Tibial nerve (tissue), 4 donors: Measurements from ENCODE around the gene MED22. TPM values are rescaled to one million over a fixed set of nuclear protein-coding genes. Genes with fewer than 3 reads are reported as not detected.

Experiments used
- DNase-seq, 2 donors: peaks; one replicate each; pipeline ENCODE4 v3.0.0-alpha.2; 2019; ENCODE audit warnings: low spot score in 2 of 2
- H3K27ac ChIP-seq, 4 donors: fragments of 200-600 bp; sonication (generic) in 3 of 4; one replicate each; pipeline ENCODE4 v1.5.1; 2017 to 2019; ENCODE audit warnings: mild to moderate bottlenecking in 1 of 4
- H3K27me3 ChIP-seq, 2 donors: fragments of 200-600 bp; sonication (generic) in 1 of 2; one replicate each; pipeline versions ENCODE4 v1.5.1 to v1.6.0; 2017 to 2019
- H3K36me3 ChIP-seq, 3 donors: fragments of 200-600 bp; sonication (generic); one replicate each; pipeline ENCODE4 v1.5.1; 2018 to 2019
- H3K4me1 ChIP-seq, 4 donors: fragments of 200-600 bp; sonication (generic) in 3 of 4; one replicate each; pipeline ENCODE4 v1.5.1; 2017 to 2019
- H3K4me3 ChIP-seq, 4 donors: fragments of 200-600 bp; sonication (generic) in 3 of 4; one replicate each; pipeline ENCODE4 v1.5.1; 2017 to 2019; ENCODE audit warnings: mild to moderate bottlenecking in 1 of 4, moderate library complexity in 1 of 4
- H3K9me3 ChIP-seq, 4 donors: fragments of 200-600 bp; sonication (generic) in 3 of 4; one replicate each; pipeline ENCODE4 v1.5.1; 2017 to 2019
- EP300 ChIP-seq, 2 donors: sonication (generic); formaldehyde crosslinking; IDR thresholded peaks; one replicate each; pipeline ENCODE4 v1.6.1; 2017; ENCODE audit warnings: antibody characterized with exemption in 2 of 2, mild to moderate bottlenecking in 1 of 2
- POLR2A ChIP-seq, 2 donors: fragments of 450-650 bp; IDR thresholded peaks; one replicate each; pipeline ENCODE4 v1.6.1; 2017; ENCODE audit warnings: antibody characterized with exemption in 2 of 2, mild to moderate bottlenecking in 2 of 2, moderate library complexity in 2 of 2
- WGBS, 2 donors: methylation state at CpG; one replicate each; pipeline ENCODE4 v1.1.5; 2018; 5-methylcytosine and 5-hydroxymethylcytosine counted together
- total RNA-seq, 4 donors: library from RNA; depleted of rRNA; stranded (reverse); fragments of >200 nt; gene quantifications; one replicate each; pipeline ENCODE4 v1.1.0, GENCODE V29; 2016
- TF ChIP-seq, protein P1 (sequence below), 5 experiments: fragments of 200-600 bp in 3 of 5; fragments of 450-650 bp in 2 of 5; sonication (generic) in 3 of 5; IDR thresholded peaks; one replicate each; pipeline ENCODE4 v1.5.1; 2016 to 2019; ENCODE audit warnings: antibody characterized with exemption in 5 of 5, mild to moderate bottlenecking in 3 of 5, moderate library complexity in 2 of 5

The MED22 gene
- total RNA-seq, 4 donors from 2014 or later = 29.3 to 63.6 (median 39.2) TPM

DNA sequence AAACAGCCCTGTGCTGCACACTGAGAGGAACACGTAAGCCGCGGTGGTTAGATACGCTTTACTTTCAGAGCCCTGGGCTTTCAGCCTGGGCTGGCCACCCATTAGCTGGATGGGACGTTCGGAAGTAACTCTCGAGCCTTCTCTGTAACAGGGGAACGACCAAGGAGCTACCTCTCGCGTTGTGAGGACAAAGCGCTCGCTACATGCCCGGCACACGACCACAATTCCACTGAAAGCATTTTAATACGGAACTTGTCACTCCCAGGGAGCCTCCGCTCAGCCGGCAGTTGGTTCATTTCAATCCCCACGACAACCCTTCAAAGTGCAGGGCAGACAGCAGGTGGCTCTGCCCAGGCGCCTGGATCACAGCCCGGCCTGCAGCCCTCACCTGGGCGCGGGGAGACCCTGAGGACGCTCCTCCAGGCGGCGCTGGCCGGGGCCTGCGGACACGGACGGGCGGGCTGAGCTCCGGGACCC is 8.0 kb upstream of the MED22 start:
- no peaks in the 10 kb centered on the region for H3K27me3 ChIP-seq
- WGBS, 2 donors = 1% methylated on average over 17 of the region's 31 CpGs
- DNase-seq = no peak
- H3K4me1 ChIP-seq = peaks cover 0 to 59% (median 22%) of the 10 kb centered on the region in 4 donors
- H3K36me3 ChIP-seq = peaks cover 0 to 64% (median 9%) of the 10 kb centered on the region in 3 donors
- TF ChIP-seq EP300 (IDR thresholded peaks at IDR 0.05) = no peak
- TF ChIP-seq, protein P1, sequence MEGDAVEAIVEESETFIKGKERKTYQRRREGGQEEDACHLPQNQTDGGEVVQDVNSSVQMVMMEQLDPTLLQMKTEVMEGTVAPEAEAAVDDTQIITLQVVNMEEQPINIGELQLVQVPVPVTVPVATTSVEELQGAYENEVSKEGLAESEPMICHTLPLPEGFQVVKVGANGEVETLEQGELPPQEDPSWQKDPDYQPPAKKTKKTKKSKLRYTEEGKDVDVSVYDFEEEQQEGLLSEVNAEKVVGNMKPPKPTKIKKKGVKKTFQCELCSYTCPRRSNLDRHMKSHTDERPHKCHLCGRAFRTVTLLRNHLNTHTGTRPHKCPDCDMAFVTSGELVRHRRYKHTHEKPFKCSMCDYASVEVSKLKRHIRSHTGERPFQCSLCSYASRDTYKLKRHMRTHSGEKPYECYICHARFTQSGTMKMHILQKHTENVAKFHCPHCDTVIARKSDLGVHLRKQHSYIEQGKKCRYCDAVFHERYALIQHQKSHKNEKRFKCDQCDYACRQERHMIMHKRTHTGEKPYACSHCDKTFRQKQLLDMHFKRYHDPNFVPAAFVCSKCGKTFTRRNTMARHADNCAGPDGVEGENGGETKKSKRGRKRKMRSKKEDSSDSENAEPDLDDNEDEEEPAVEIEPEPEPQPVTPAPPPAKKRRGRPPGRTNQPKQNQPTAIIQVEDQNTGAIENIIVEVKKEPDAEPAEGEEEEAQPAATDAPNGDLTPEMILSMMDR (IDR thresholded peaks at IDR 0.05) = no peak
- TF ChIP-seq POLR2A (IDR thresholded peaks at IDR 0.05) = no peak
- peak overlapping the region; percentile 71 to 90 (median 86) for H3K4me3 ChIP-seq
- H3K27ac ChIP-seq = peak overlapping the region in 3 of 4 donors; percentile 28 to 85 (median 78)
- no peaks in the 10 kb centered on the region for H3K9me3 ChIP-seq

DNA sequence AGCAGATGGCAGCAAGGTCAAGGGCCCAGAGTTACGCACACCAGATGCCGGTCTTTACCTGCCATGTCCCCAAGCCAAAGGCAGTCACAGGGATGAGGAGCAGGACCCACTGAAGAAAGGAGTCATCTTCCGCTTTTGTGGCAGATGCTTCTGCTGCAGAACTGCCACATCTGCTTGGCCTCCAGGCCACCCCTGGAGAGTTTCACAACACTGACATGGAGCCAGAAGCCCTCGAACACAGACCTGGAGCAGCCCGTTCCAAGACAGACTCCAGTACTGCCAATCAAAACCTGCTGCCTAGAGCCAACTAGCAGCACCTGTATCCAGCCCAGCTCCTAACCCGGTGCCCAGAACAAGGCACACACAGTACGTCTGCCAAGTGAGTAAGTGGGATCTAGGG is 6.8 kb upstream of the MED22 start:
- TF ChIP-seq POLR2A (IDR thresholded peaks at IDR 0.05) (no peak), EP300 (IDR thresholded peaks at IDR 0.05) (no peak)
- TF ChIP-seq, protein P1 (IDR thresholded peaks at IDR 0.05) = no peak
- peaks cover 0 to 64% (median 20%) of the 10 kb centered on the region in 3 donors for H3K36me3 ChIP-seq
- H3K9me3 ChIP-seq = no peaks in the 10 kb centered on the region
- 87 to 93% methylated on average over 6 to 7 of the region's 7 CpGs for WGBS, 2 donors
- DNase-seq = no peak
- H3K27me3 ChIP-seq = no peaks in the 10 kb centered on the region
- no peak overlapping the region for H3K27ac ChIP-seq
- no peak overlapping the region for H3K4me3 ChIP-seq
- H3K4me1 ChIP-seq = peaks cover 0 to 66% (median 24%) of the 10 kb centered on the region in 4 donors

DNA sequence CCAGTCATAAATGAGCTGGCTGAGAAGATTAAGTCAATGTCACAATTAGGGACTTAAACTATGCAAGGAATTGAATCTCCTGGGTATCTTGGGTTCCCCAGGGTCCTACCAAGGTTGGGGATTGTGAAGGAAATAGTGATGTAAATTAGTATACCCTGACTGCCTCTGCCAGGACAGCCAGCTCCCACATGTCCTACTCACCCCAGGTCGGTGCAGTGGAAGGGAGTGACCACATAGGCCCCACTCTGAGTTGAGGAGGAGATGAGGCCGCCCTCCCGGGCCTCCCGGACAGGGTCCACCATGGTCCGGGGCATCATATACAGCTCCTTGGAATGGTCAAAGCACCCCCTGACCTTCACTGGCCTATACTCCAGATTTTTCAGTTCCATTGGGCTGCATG is 5.6 kb upstream of the MED22 start:
- Histone ChIP-seq H3K9me3 (no peaks in the 10 kb centered on the region), H3K4me3 (no peak overlapping the region), H3K27ac (no peak overlapping the region), H3K27me3 (no peaks in the 10 kb centered on the region), H3K36me3 (peaks cover 0 to 59% (median 27%) of the 10 kb centered on the region in 3 donors), H3K4me1 (peaks cover 0 to 66% (median 35%) of the 10 kb centered on the region in 4 donors)
- TF ChIP-seq EP300 (IDR thresholded peaks at IDR 0.05) (no peak), POLR2A (IDR thresholded peaks at IDR 0.05) (no peak)
- TF ChIP-seq, protein P1 (IDR thresholded peaks at IDR 0.05) = no peak
- WGBS, 2 donors = 82% methylated on average over 5 of the region's 5 CpGs
- no peak for DNase-seq

DNA sequence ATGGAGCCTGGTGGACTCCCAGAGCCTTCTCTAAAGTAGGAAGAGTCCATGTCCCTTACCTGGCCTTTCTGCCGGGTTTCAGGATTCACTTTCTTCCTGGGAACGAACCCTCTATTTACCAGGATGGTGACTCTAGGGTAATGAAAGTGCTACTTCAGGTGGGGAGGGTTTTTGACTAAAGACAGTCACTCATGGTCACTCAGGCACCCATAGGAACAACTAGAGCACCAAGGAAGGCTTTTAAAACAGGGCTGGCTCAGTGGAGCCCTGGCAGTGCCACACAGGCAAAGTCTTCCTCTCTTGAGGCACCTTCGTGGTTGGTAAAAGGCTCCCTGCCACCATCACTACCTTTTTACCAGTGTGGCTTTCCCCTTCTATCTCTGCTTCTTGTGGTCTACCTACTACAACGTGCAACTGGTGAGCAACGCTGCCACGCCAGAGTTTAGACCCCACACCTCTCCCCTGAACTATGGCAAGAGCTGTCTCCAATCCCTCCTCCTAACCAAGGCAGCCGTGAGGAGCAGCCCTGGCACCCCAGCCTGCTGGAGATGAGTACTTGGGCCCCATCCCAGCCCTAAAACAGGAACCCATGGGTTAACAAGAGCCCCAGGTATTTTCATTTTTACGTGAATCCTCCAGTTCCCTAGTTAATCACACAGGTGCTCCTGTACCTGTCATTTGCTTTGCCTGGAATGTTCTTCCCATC is 4.9 kb upstream of the MED22 start:
- no peak overlapping the region for H3K27ac ChIP-seq
- H3K36me3 ChIP-seq = peaks cover 0 to 58% (median 27%) of the 10 kb centered on the region in 3 donors
- H3K4me1 ChIP-seq = peaks cover 0 to 58% (median 34%) of the 10 kb centered on the region in 4 donors
- no peaks in the 10 kb centered on the region for H3K9me3 ChIP-seq
- DNase-seq = no peak
- TF ChIP-seq, protein P1 (IDR thresholded peaks at IDR 0.05) = no peak
- TF ChIP-seq EP300 (IDR thresholded peaks at IDR 0.05) (no peak), POLR2A (IDR thresholded peaks at IDR 0.05) (no peak)
- 74 to 79% methylated on average over 8 of the region's 8 CpGs for WGBS, 2 donors
- H3K27me3 ChIP-seq = no peaks in the 10 kb centered on the region
- no peak overlapping the region for H3K4me3 ChIP-seq

DNA sequence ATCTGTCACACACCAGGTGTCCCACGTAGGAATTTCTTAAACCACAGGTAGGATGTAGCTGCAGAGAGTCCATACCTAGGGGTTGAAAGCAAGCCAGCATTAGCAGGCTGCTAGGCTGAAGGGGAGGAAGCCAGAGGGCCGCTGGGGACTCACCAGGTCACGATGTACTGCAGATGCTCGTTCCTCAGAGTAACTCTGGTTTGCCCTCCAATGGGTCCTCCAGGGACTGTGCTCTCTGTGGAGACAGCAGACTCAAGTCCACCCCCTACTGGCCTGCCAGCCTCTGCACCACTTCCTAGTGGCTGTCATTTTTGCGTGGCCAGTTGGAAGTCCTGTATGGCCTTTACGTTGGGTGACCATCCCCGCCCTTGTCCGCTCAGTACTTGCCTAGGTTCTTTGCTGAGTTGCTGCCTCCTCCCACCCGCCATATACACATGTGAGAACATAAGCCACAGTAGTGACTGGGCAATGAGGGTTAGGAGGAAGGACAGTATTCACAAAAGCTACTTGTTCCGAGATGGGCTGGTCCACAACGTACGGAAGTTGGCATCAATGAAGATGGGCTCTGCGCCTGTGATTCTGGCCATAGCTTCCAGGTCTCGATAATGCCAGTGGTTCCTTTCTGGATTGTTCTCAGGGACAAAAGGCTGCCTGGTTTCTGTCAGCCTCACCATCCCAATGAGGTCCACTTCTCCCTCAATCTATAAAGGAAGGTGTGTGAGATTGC is 4.1 kb upstream of the MED22 start:
- 71 to 75% methylated on average over 14 of the region's 14 CpGs for WGBS, 2 donors
- Histone ChIP-seq H3K27me3 (no peaks in the 10 kb centered on the region), H3K4me1 (peaks cover 0 to 54% (median 28%) of the 10 kb centered on the region in 4 donors), H3K4me3 (no peak overlapping the region), H3K9me3 (no peaks in the 10 kb centered on the region), H3K36me3 (peaks cover 0 to 58% (median 27%) of the 10 kb centered on the region in 3 donors), H3K27ac (peak overlapping the region in 1 of 4 donors; percentile 44)
- TF ChIP-seq, protein P1 (IDR thresholded peaks at IDR 0.05) = peak in 2 of 5 experiments; percentile 12 to 20
- no peak for TF ChIP-seq EP300 (IDR thresholded peaks at IDR 0.05)
- TF ChIP-seq POLR2A (IDR thresholded peaks at IDR 0.05) = no peak
- no peak for DNase-seq
